Gastroesophageal sphincter (tissue), 3 donors: ENCODE results near the gene CDH1.
"Not testable (repeated sequence)": the region's sequence is repeated elsewhere in the genome, so short reads cannot be mapped to it uniquely, and the experiment has no call there.

Source experiments
- CTCF ChIP-seq, 4 experiments: fragments of 200-600 bp in 2 of 4; fragments of 450-650 bp in 2 of 4; sonication (generic) in 1 of 4; IDR thresholded peaks; one replicate each; pipeline ENCODE4 v1.5.1; 2017 to 2019; ENCODE audit warnings: antibody characterized with exemption in 4 of 4, mild to moderate bottlenecking in 2 of 4, moderate library complexity in 2 of 4
- EP300 ChIP-seq: sonication (generic); formaldehyde crosslinking; IDR thresholded peaks from one replicate; pipeline ENCODE4 v1.6.1; 2017; ENCODE audit warnings: antibody characterized with exemption, mild to moderate bottlenecking
- POLR2A ChIP-seq, 2 donors: fragments of 450-650 bp; IDR thresholded peaks; one replicate each; pipeline ENCODE4 v1.6.1; 2017; ENCODE audit warnings: antibody characterized with exemption in 2 of 2, mild to moderate bottlenecking in 2 of 2, moderate library complexity in 1 of 2
- POLR2AphosphoS5 ChIP-seq: sonication (generic); formaldehyde crosslinking; IDR thresholded peaks from one replicate; pipeline ENCODE4 v1.6.1; 2017; ENCODE audit warnings: antibody characterized with exemption

GRCh38 chr16:68842964-68843481 lies 105.9 kb downstream of the CDH1 start:
- not testable (repeated sequence) for TF ChIP-seq CTCF (IDR thresholded peaks at IDR 0.05); POLR2AphosphoS5; EP300; POLR2A (IDR thresholded peaks at IDR 0.05)
